Fibroblast of lung (primary cell): Measurements from ENCODE around the gene PWP2. TPM values are rescaled to one million over a fixed set of nuclear protein-coding genes. Genes with fewer than 3 reads are reported as not detected.
A peak's percentile ranks its signal among the peaks of the same experiment; 100 is the strongest.
"Not testable (repeated sequence)": the region's sequence is repeated elsewhere in the genome, so short reads cannot be mapped to it uniquely, and the experiment has no call there.

Source experiments
- DNase-seq, 2 donors: peaks; one replicate each; pipeline versions ENCODE4 v3.0.0 to v3.0.0-alpha.2; 2010; ENCODE audit warnings: low read depth in 2 of 2
- H2AFZ ChIP-seq: 2 replicates; pipeline ENCODE4 v1.5.1; 2012; ENCODE audit warnings: low read length, control low read depth, inconsistent platforms
- H3K27ac ChIP-seq: 2 replicates; pipeline ENCODE4 v1.5.1; 2011; ENCODE audit warnings: low read length, control low read depth; ENCODE audit not compliant: insufficient read depth
- H3K27me3 ChIP-seq: 2 replicates; pipeline ENCODE4 v1.5.1; 2011; ENCODE audit warnings: mild to moderate bottlenecking, low read length; ENCODE audit not compliant: control insufficient read depth, insufficient read depth
- H3K36me3 ChIP-seq: 2 replicates; pipeline ENCODE4 v1.5.1; 2011; ENCODE audit warnings: low read length; ENCODE audit not compliant: control insufficient read depth, insufficient read depth
- H3K4me1 ChIP-seq: 2 replicates; pipeline ENCODE4 v1.5.1; 2011; ENCODE audit warnings: low read length; ENCODE audit not compliant: control insufficient read depth, insufficient read depth; ENCODE audit errors: extremely low read depth
- H3K4me2 ChIP-seq: 2 replicates; pipeline ENCODE4 v1.5.1; 2011; ENCODE audit warnings: low read length, control low read depth; ENCODE audit not compliant: insufficient read depth; ENCODE audit errors: extremely low read depth
- H3K4me3 ChIP-seq, 4 experiments: fragments of 200-600 bp in 1 of 4; sonication (generic) in 1 of 4; replicated peaks in 1 of 4; 2 replicates each; pipeline ENCODE4 v1.5.1; 2011 to 2016; ENCODE audit warnings: low read length in 4 of 4, low read depth in 3 of 4, mild to moderate bottlenecking in 3 of 4, control low read depth in 2 of 4, inconsistent platforms in 1 of 4, mixed read lengths in 1 of 4; ENCODE audit not compliant: insufficient read depth in 1 of 4; ENCODE audit errors: control extremely low read depth in 1 of 4
- H3K79me2 ChIP-seq: 2 replicates; pipeline ENCODE4 v1.5.1; 2012; ENCODE audit warnings: mild to moderate bottlenecking, low read length, inconsistent platforms; ENCODE audit not compliant: control insufficient read depth, insufficient read depth
- H3K9ac ChIP-seq: 2 replicates; pipeline ENCODE4 v1.5.1; 2011; ENCODE audit warnings: mild to moderate bottlenecking, low read length, control low read depth; ENCODE audit not compliant: insufficient read depth
- H3K9me3 ChIP-seq: 2 replicates; pipeline ENCODE4 v1.5.1; 2012; ENCODE audit warnings: low read depth, low read length; ENCODE audit not compliant: control insufficient read depth, insufficient read depth
- H4K20me1 ChIP-seq: 2 replicates; pipeline ENCODE4 v1.5.1; 2011; ENCODE audit warnings: low read length; ENCODE audit not compliant: control insufficient read depth, insufficient read depth; ENCODE audit errors: extremely low read depth
- polyA plus RNA-seq, 2 donors: library from polyadenylated mRNA; depleted of rRNA in 1 of 2; stranded (reverse) in 1 of 2; unstranded in 1 of 2; fragments of >200 nt; gene quantifications; 2 replicates each; pipeline ENCODE4 v1.2.1, GENCODE V29; 2011 to 2012; ENCODE audit warnings: missing spikeins in 1 of 2
- total RNA-seq: library from RNA; depleted of rRNA; stranded (reverse); fragments of >200 nt; gene quantifications from 2 replicates; pipeline ENCODE4 v1.2.1, GENCODE V29; 2014

Gene PWP2
- total and polyA plus RNA-seq, 2 donors (not counting 1 experiment from before 2014, with no cell fraction given): 3.8 to 5.1 TPM

- H3K4me3 ChIP-seq, H3K79me2 ChIP-seq, H3K27ac ChIP-seq, H2AFZ ChIP-seq, H3K4me1 ChIP-seq, H4K20me1 ChIP-seq, H3K36me3 ChIP-seq, H3K9ac ChIP-seq, H3K9me3 ChIP-seq, DNase-seq, H3K4me2 ChIP-seq, H3K27me3 ChIP-seq: not testable (repeated sequence)
Observed at GRCh38 chr21:44127827-44128226, 20.6 kb downstream of the PWP2 start.

- not testable (repeated sequence) for H3K4me1 ChIP-seq, H3K27ac ChIP-seq, H3K9ac ChIP-seq, H3K4me3 ChIP-seq, DNase-seq, H3K27me3 ChIP-seq, H3K9me3 ChIP-seq, H3K4me2 ChIP-seq, H3K79me2 ChIP-seq, H2AFZ ChIP-seq, H3K36me3 ChIP-seq, H4K20me1 ChIP-seq
Observed at GRCh38 chr21:44133715-44134057, 26.5 kb downstream of the PWP2 start.

- not testable (repeated sequence) for H3K4me1 ChIP-seq, H2AFZ ChIP-seq, H3K4me3 ChIP-seq, H3K9me3 ChIP-seq, H3K4me2 ChIP-seq, H3K9ac ChIP-seq, DNase-seq, H3K36me3 ChIP-seq, H3K79me2 ChIP-seq, H3K27me3 ChIP-seq, H4K20me1 ChIP-seq, H3K27ac ChIP-seq
Observed at GRCh38 chr21:44134732-44135131, 27.5 kb downstream of the PWP2 start.

- H3K27ac ChIP-seq, H3K4me1 ChIP-seq, H3K9me3 ChIP-seq, H3K9ac ChIP-seq, H3K4me2 ChIP-seq, H3K79me2 ChIP-seq, DNase-seq, H3K27me3 ChIP-seq, H4K20me1 ChIP-seq, H2AFZ ChIP-seq, H3K36me3 ChIP-seq, H3K4me3 ChIP-seq: not testable (repeated sequence)
Observed at GRCh38 chr21:44138039-44138438, 30.8 kb downstream of the PWP2 start.

- not testable (repeated sequence) for H3K9ac ChIP-seq, H3K27ac ChIP-seq, H3K79me2 ChIP-seq, H3K27me3 ChIP-seq, H2AFZ ChIP-seq, H3K36me3 ChIP-seq, H3K9me3 ChIP-seq, H3K4me1 ChIP-seq, H3K4me2 ChIP-seq, H4K20me1 ChIP-seq, H3K4me3 ChIP-seq
- peak in 1 of 2 donors; percentile 17 for DNase-seq
Observed at GRCh38 chr21:44139787-44140551, 32.8 kb downstream of the PWP2 start.

GRCh38 chr21:44140552-44140932, 33.3 kb downstream of the PWP2 start:
- not testable (repeated sequence) for H3K4me2 ChIP-seq, H3K36me3 ChIP-seq, H3K27ac ChIP-seq, H3K4me3 ChIP-seq, H3K4me1 ChIP-seq, H3K27me3 ChIP-seq, H3K9me3 ChIP-seq, H3K79me2 ChIP-seq, DNase-seq, H4K20me1 ChIP-seq, H3K9ac ChIP-seq, H2AFZ ChIP-seq

GRCh38 chr21:44142470-44142869, 35.3 kb downstream of the PWP2 start:
- not testable (repeated sequence) for H3K9ac ChIP-seq, H3K9me3 ChIP-seq, DNase-seq, H4K20me1 ChIP-seq, H3K27me3 ChIP-seq, H3K4me1 ChIP-seq, H3K4me3 ChIP-seq, H3K36me3 ChIP-seq, H3K4me2 ChIP-seq, H3K79me2 ChIP-seq, H2AFZ ChIP-seq, H3K27ac ChIP-seq
